HEK293 (cell line): ENCODE data around the gene SURF4.
A peak's percentile ranks its signal among the peaks of the same experiment; 100 is the strongest.

ENCODE experiments used
- CTCF ChIA-PET: fragments of 350-600 bp; formaldehyde crosslinking; extraction: SDS; loops from one replicate; lab custom pipeline; 2021; ENCODE audit warnings: antibody characterized with exemption; lab: Yijun Ruan, JAX
- POLR2A ChIA-PET: fragments of 300-600 bp; formaldehyde crosslinking; extraction: SDS; loops from one replicate; lab custom pipeline; 2020; ENCODE audit warnings: antibody characterized with exemption, inconsistent platforms; lab: Yijun Ruan, JAX
- H3K27ac ChIP-seq: fragments of 200-500 bp; sonication (Bioruptor generic); 2 replicates; pipeline ENCODE4 v1.5.1; 2014; ENCODE audit warnings: low read depth, low read length, control low read depth, inconsistent platforms; ENCODE audit errors: extremely low read depth
- H3K36me3 ChIP-seq, 2 experiments: fragments of 200-500 bp in 1 of 2; sonication (Bioruptor generic) in 1 of 2; 1 replicate in 1 of 2; 2 replicates in 1 of 2; pipeline ENCODE4 v1.5.1; 2014 to 2017; ENCODE audit warnings: inconsistent platforms in 2 of 2, low read length in 2 of 2; ENCODE audit not compliant: control insufficient read depth in 2 of 2, insufficient read depth in 1 of 2
- H3K4me1 ChIP-seq: fragments of 200-500 bp; sonication (Bioruptor generic); 2 replicates; pipeline ENCODE4 v1.5.1; 2014; ENCODE audit warnings: mild to moderate bottlenecking, low read length, inconsistent platforms; ENCODE audit not compliant: control insufficient read depth, insufficient read depth
- H3K4me3 ChIP-seq: 2 replicates; pipeline ENCODE4 v1.5.1; 2011; ENCODE audit warnings: low read depth, mild to moderate bottlenecking, control low read depth, low read length, moderate library complexity
- H3K9me3 ChIP-seq: fragments of 200-500 bp; sonication (Bioruptor generic); 2 replicates; pipeline ENCODE4 v1.5.1; 2014; ENCODE audit warnings: low read depth, low read length, inconsistent platforms; ENCODE audit not compliant: control insufficient read depth, insufficient read depth
- BCL11B ChIP-seq: fragments of 450-650 bp; formaldehyde crosslinking; IDR thresholded peaks from 2 replicates; pipeline ENCODE4 v1.5.1; 2016; ENCODE audit warnings: low read depth, missing biosample characterization, missing genetic modification characterization
- EGR2 ChIP-seq: fragments of 450-650 bp; formaldehyde crosslinking; IDR thresholded peaks from 2 replicates; pipeline ENCODE4 v1.5.1; 2016; ENCODE audit warnings: low read depth, missing biosample characterization, missing genetic modification characterization
- FEZF1 ChIP-seq: fragments of 450-650 bp; formaldehyde crosslinking; IDR thresholded peaks from 2 replicates; pipeline ENCODE4 v1.5.1; 2016; ENCODE audit warnings: missing biosample characterization, missing genetic modification characterization
- GLI4 ChIP-seq: fragments of 450-650 bp; formaldehyde crosslinking; IDR thresholded peaks from 2 replicates; pipeline ENCODE4 v1.5.1; 2016; ENCODE audit warnings: missing biosample characterization, missing genetic modification characterization
- GLIS1 ChIP-seq: fragments of 450-650 bp; formaldehyde crosslinking; IDR thresholded peaks from 2 replicates; pipeline ENCODE4 v1.5.1; 2016; ENCODE audit warnings: missing biosample characterization, missing genetic modification characterization
- MEIS1 ChIP-seq: sonication (generic); formaldehyde crosslinking; IDR thresholded peaks from 2 replicates; pipeline ENCODE4 v1.8.1; 2022; ENCODE audit warnings: missing genetic modification reagents, mild to moderate bottlenecking, borderline replicate concordance
- OSR2 ChIP-seq: fragments of 450-650 bp; formaldehyde crosslinking; IDR thresholded peaks from 2 replicates; pipeline ENCODE4 v1.5.1; 2016; ENCODE audit warnings: missing biosample characterization, missing genetic modification characterization
- SALL2 ChIP-seq: fragments of 450-650 bp; formaldehyde crosslinking; IDR thresholded peaks from 2 replicates; pipeline ENCODE4 v1.5.0; 2017; ENCODE audit warnings: missing biosample characterization, mild to moderate bottlenecking, missing genetic modification characterization, borderline replicate concordance
- SCRT2 ChIP-seq: fragments of 450-650 bp; formaldehyde crosslinking; IDR thresholded peaks from 2 replicates; pipeline ENCODE4 v1.5.1; 2016; ENCODE audit warnings: missing biosample characterization, missing genetic modification characterization
- SP3 ChIP-seq: fragments of 450-650 bp; formaldehyde crosslinking; IDR thresholded peaks from 2 replicates; pipeline ENCODE4 v1.5.1; 2016; ENCODE audit warnings: missing biosample characterization, missing genetic modification characterization
- WT1 ChIP-seq: fragments of 450-650 bp; formaldehyde crosslinking; IDR thresholded peaks from 2 replicates; pipeline ENCODE4 v1.5.1; 2016; ENCODE audit warnings: missing biosample characterization, missing genetic modification characterization
- ZEB2 ChIP-seq: fragments of 450-650 bp; formaldehyde crosslinking; IDR thresholded peaks from 2 replicates; pipeline ENCODE4 v1.5.1; 2016; ENCODE audit warnings: missing biosample characterization, missing genetic modification characterization
- ZFP3 ChIP-seq: fragments of 450-650 bp; formaldehyde crosslinking; IDR thresholded peaks from 2 replicates; pipeline ENCODE4 v1.5.1; 2016; ENCODE audit warnings: low read depth, missing biosample characterization, missing genetic modification characterization
- ZIC2 ChIP-seq: fragments of 450-650 bp; formaldehyde crosslinking; IDR thresholded peaks from 2 replicates; pipeline ENCODE4 v1.5.1; 2016; ENCODE audit warnings: missing biosample characterization, missing genetic modification characterization
- ZNF140 ChIP-seq: fragments of 450-650 bp; formaldehyde crosslinking; IDR thresholded peaks from 2 replicates; pipeline ENCODE4 v1.5.1; 2016; ENCODE audit warnings: missing biosample characterization, missing genetic modification characterization
- ZNF214 ChIP-seq: fragments of 450-650 bp; formaldehyde crosslinking; IDR thresholded peaks from 2 replicates; pipeline ENCODE4 v1.5.1; 2017; ENCODE audit warnings: missing biosample characterization, mild to moderate bottlenecking, missing genetic modification characterization, borderline replicate concordance
- ZNF266 ChIP-seq: fragments of 450-650 bp; formaldehyde crosslinking; IDR thresholded peaks from 2 replicates; pipeline ENCODE4 v1.5.1; 2016; ENCODE audit warnings: missing biosample characterization, missing genetic modification characterization, low read depth
- ZNF274 ChIP-seq, 2 experiments: fragments of 200-500 bp in 1 of 2; fragments of 450-650 bp in 1 of 2; sonication (Bioruptor generic) in 1 of 2; formaldehyde crosslinking in 1 of 2; IDR thresholded peaks; 2 replicates each; pipeline versions ENCODE4 v1.5.1 to v1.6.1; 2014 to 2016; ENCODE audit warnings: borderline replicate concordance in 1 of 2, inconsistent platforms in 1 of 2, low read length in 1 of 2, missing biosample characterization in 1 of 2, missing genetic modification characterization in 1 of 2
- ZNF391 ChIP-seq: fragments of 450-650 bp; formaldehyde crosslinking; IDR thresholded peaks from 2 replicates; pipeline ENCODE4 v1.5.1; 2016; ENCODE audit warnings: low read depth, missing biosample characterization, missing genetic modification characterization, borderline replicate concordance
- ZNF513 ChIP-seq: fragments of 450-650 bp; IDR thresholded peaks from 2 replicates; pipeline ENCODE4 v1.5.1; 2018; ENCODE audit warnings: missing biosample characterization, missing genetic modification characterization
- ZNF555 ChIP-seq: fragments of 450-650 bp; formaldehyde crosslinking; conservative IDR thresholded peaks from 2 replicates; pipeline ENCODE4 v1.5.1; 2017; ENCODE audit warnings: missing biosample characterization, mild to moderate bottlenecking, missing genetic modification characterization, inconsistent platforms
- ZNF621 ChIP-seq: fragments of 450-650 bp; formaldehyde crosslinking; IDR thresholded peaks from 2 replicates; pipeline ENCODE4 v1.5.1; 2017; ENCODE audit warnings: missing biosample characterization, missing genetic modification characterization
- ZNF664 ChIP-seq: fragments of 450-650 bp; formaldehyde crosslinking; IDR thresholded peaks from 2 replicates; pipeline ENCODE4 v1.5.1; 2016; ENCODE audit warnings: missing biosample characterization, missing genetic modification characterization
- ZNF791 ChIP-seq: fragments of 450-650 bp; formaldehyde crosslinking; IDR thresholded peaks from 2 replicates; pipeline ENCODE4 v1.5.1; 2016; ENCODE audit warnings: missing biosample characterization, missing genetic modification characterization
- TF ChIP-seq, protein P1 (sequence below): fragments of 450-650 bp; formaldehyde crosslinking; IDR thresholded peaks from 2 replicates; pipeline ENCODE4 v1.5.1; 2017; ENCODE audit warnings: missing biosample characterization, mild to moderate bottlenecking, missing genetic modification characterization, moderate library complexity
- TF ChIP-seq, protein P2 (sequence below): fragments of 450-650 bp; formaldehyde crosslinking; IDR thresholded peaks from 2 replicates; pipeline ENCODE4 v1.5.1; 2016; ENCODE audit warnings: missing biosample characterization, missing genetic modification characterization

SURF4 gene

GRCh38 chr9:133374612-133375115 lies 1.2 kb downstream of the SURF4 start (continued):
- TF ChIP-seq ZNF664 (0 out of 2 replicates have a peak, but pooled peaks have one; percentile 24), ZEB2 (tag by site-specific recombination) (peak; percentile 38; the same call in 1 of the 2 replicates), MEIS1 (no peak)

DNA sequence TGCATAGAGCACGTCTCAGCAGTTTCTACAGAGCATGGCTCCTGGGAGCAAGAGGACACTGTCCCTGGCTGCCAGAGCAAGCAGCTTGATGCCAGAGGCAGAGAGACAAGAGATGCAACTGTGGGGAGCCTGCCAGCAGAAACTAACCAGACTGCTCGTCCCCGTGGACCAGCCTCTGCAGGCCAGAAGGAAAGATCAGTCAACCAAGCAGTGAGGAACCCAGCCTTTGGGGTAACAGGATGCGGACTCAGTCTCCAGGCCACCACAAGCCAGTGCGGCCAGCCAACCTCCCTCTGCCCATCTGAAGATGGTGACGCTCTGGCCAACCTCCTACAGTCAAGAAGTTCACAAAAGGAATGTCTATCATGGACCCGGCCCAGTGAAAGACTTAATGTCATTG lies 3.7 kb downstream of the SURF4 start:
- no peaks in the 10 kb centered on the region; the same call in 1 of the 2 replicates for H3K4me1 ChIP-seq
- H3K36me3 ChIP-seq = peaks cover 7 to 57% of the 10 kb centered on the region in 2 experiments; a peak in 2 of 3 replicates
- H3K9me3 ChIP-seq = no peaks in the 10 kb centered on the region
- TF ChIP-seq SALL2 (tag by site-specific recombination) (no peak), ZNF140 (tag by site-specific recombination) (no peak)
- H3K4me3 ChIP-seq = no peak overlapping the region
- ChIA-PET POLR2A (interaction anchor here (1.1 to 3.9 kb wide), 7 partner anchors 7 to 87 kb away, joined by 4 to 24 read pairs (median 11); partner anchors contain the start of genes CACFD1, MED22, RPL7A and SURF1), CTCF (interaction anchor here (0.6 to 2.4 kb wide), 4 partner anchors 13 to 221 kb away, joined by 3 to 9 read pairs (median 6); no protein-coding TSS in a partner anchor)
- no peak overlapping the region for H3K27ac ChIP-seq

DNA sequence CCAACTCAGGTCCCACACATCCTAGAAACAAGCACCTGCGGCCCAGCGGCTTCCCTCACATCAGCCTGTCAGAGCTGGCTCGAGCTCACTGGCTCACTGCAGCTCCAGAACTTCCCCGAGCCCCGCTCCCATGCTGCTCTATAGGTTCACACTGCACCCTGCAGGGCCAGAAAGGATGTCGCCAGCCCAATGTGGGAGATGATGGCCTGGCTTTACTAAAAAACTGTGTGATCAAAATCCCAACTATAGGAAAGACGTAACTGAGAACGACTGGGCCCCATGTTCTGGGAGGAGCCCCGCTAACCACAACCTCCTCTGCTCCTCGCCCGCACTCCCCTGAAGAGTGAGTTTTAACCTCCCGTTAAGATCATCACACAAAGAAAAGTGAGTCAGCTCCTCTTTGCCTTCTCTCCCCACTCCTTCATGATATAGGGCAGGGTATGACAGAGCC lies 4.6 kb downstream of the SURF4 start:
- Histone ChIP-seq H3K9me3 (no peaks in the 10 kb centered on the region), H3K4me1 (no peaks in the 10 kb centered on the region), H3K36me3 (peaks cover 7 to 66% of the 10 kb centered on the region in 2 experiments; a peak in 2 of 3 replicates), H3K27ac (no peak overlapping the region), H3K4me3 (no peak overlapping the region)
- ChIA-PET POLR2A (interaction anchor here (1.1 to 3.8 kb wide), 6 partner anchors 9 to 88 kb away, joined by 4 to 24 read pairs (median 8); partner anchors contain the start of genes CACFD1, MED22, RPL7A and SURF1), CTCF (interaction anchor here (0.5 to 2.4 kb wide), 5 partner anchors 9 to 355 kb away, joined by 3 to 9 read pairs (median 4); no protein-coding TSS in a partner anchor)
- peak; percentile 40; the same call in 1 of the 2 replicates for TF ChIP-seq GLIS1
- TF ChIP-seq, protein P1, sequence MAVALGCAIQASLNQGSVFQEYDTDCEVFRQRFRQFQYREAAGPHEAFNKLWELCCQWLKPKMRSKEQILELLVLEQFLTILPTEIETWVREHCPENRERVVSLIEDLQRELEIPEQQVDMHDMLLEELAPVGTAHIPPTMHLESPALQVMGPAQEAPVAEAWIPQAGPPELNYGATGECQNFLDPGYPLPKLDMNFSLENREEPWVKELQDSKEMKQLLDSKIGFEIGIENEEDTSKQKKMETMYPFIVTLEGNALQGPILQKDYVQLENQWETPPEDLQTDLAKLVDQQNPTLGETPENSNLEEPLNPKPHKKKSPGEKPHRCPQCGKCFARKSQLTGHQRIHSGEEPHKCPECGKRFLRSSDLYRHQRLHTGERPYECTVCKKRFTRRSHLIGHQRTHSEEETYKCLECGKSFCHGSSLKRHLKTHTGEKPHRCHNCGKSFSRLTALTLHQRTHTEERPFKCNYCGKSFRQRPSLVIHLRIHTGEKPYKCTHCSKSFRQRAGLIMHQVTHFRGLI (tag by site-specific recombination) = peak; percentile 70
- no peak for TF ChIP-seq GLI4 (tag by site-specific recombination)
- no peak for TF ChIP-seq ZNF555 (tag by site-specific recombination)
- no peak for TF ChIP-seq BCL11B (tag by site-specific recombination)
- peak; percentile 48; the same call in 1 of the 2 replicates for TF ChIP-seq WT1 (tag by site-specific recombination)
- TF ChIP-seq ZNF791 (tag by site-specific recombination) = no peak
- TF ChIP-seq FEZF1 (tag by site-specific recombination) = no peak
- TF ChIP-seq EGR2 (tag by site-specific recombination) = peak; percentile 34; the same call in 1 of the 2 replicates
- TF ChIP-seq SCRT2 = peak; percentile 30; the same call in 1 of the 2 replicates
- TF ChIP-seq OSR2 = no peak
- no peak for TF ChIP-seq SP3 (tag by site-specific recombination)
- TF ChIP-seq ZNF274 (IDR thresholded peaks at IDR 0.05; ENCODE audit: low read length) = no peak
- TF ChIP-seq ZNF274 (tag by site-specific recombination; IDR thresholded peaks at IDR 0.05; ENCODE audit: borderline replicate concordance) = no peak
- no peak for TF ChIP-seq ZNF513
- TF ChIP-seq SALL2 (tag by site-specific recombination) = no peak
- TF ChIP-seq ZNF214 = no peak
- peak; percentile 23; the same call in 1 of the 2 replicates for TF ChIP-seq ZIC2 (tag by site-specific recombination)
- no peak for TF ChIP-seq ZNF621
- TF ChIP-seq, protein P2, sequence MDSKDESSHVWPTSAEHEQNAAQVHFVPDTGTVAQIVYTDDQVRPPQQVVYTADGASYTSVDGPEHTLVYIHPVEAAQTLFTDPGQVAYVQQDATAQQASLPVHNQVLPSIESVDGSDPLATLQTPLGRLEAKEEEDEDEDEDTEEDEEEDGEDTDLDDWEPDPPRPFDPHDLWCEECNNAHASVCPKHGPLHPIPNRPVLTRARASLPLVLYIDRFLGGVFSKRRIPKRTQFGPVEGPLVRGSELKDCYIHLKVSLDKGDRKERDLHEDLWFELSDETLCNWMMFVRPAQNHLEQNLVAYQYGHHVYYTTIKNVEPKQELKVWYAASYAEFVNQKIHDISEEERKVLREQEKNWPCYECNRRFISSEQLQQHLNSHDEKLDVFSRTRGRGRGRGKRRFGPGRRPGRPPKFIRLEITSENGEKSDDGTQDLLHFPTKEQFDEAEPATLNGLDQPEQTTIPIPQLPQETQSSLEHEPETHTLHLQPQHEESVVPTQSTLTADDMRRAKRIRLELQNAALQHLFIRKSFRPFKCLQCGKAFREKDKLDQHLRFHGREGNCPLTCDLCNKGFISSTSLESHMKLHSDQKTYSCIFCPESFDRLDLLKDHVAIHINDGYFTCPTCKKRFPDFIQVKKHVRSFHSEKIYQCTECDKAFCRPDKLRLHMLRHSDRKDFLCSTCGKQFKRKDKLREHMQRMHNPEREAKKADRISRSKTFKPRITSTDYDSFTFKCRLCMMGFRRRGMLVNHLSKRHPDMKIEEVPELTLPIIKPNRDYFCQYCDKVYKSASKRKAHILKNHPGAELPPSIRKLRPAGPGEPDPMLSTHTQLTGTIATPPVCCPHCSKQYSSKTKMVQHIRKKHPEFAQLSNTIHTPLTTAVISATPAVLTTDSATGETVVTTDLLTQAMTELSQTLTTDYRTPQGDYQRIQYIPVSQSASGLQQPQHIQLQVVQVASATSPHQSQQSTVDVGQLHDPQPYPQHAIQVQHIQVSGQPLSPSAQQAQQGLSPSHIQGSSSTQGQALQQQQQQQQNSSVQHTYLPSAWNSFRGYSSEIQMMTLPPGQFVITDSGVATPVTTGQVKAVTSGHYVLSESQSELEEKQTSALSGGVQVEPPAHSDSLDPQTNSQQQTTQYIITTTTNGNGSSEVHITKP = no peak
- no peak for TF ChIP-seq ZNF266 (tag by site-specific recombination)
- TF ChIP-seq ZNF391 (tag by site-specific recombination) = no peak
- TF ChIP-seq ZFP3 (tag by site-specific recombination) = no peak
